GM23338 (cell line): ENCODE results near the gene MECP2. TPM values are rescaled to one million over a fixed set of nuclear protein-coding genes. Genes with fewer than 3 reads are reported as not detected.

Source experiments
- ATAC-seq: fragments of 200-7000 bp; cut with Tn5 transposase; 3 replicates; pipeline ENCODE4 v1.9.1; 2020
- DNase-seq: peaks from one replicate; pipeline ENCODE4 v3.0.0-alpha.2; 2015; ENCODE audit warnings: low spot score
- H2AFZ ChIP-seq: fragments of 200-600 bp; sonication (generic); 2 replicates; pipeline ENCODE4 v1.8.0; 2016; ENCODE audit warnings: antibody characterized with exemption, mild to moderate bottlenecking, moderate library complexity
- H3F3A ChIP-seq: fragments of 200-600 bp; sonication (generic); replicated peaks from 2 replicates; pipeline ENCODE4 v1.8.0; 2017; ENCODE audit warnings: antibody characterized with exemption, mixed run types, low read depth
- H3K27ac ChIP-seq: fragments of 200-600 bp; sonication (generic); 2 replicates; pipeline ENCODE4 v1.6.1; 2016; ENCODE audit warnings: low read depth
- H3K27me3 ChIP-seq: fragments of 200-600 bp; sonication (generic); 2 replicates; pipeline ENCODE4 v1.8.0; 2016; ENCODE audit warnings: mild to moderate bottlenecking, mixed run types, moderate library complexity; ENCODE audit not compliant: insufficient read depth
- H3K36me3 ChIP-seq: fragments of 200-600 bp; sonication (generic); 2 replicates; pipeline ENCODE4 v1.8.0; 2016; ENCODE audit warnings: mild to moderate bottlenecking; ENCODE audit not compliant: insufficient read depth
- H3K4me1 ChIP-seq: fragments of 200-600 bp; sonication (generic); 2 replicates; pipeline ENCODE4 v1.8.0; 2016; ENCODE audit warnings: mild to moderate bottlenecking, moderate library complexity; ENCODE audit not compliant: insufficient read depth
- H3K4me2 ChIP-seq: fragments of 200-600 bp; sonication (generic); 2 replicates; pipeline ENCODE4 v1.7.1; 2017; ENCODE audit warnings: mixed run types
- H3K4me3 ChIP-seq: fragments of 200-600 bp; sonication (generic); 2 replicates; pipeline ENCODE4 v1.6.1; 2016; ENCODE audit warnings: mixed run types
- H3K79me2 ChIP-seq: fragments of 200-600 bp; sonication (generic); replicated peaks from 2 replicates; pipeline ENCODE4 v1.8.0; 2017; ENCODE audit warnings: mild to moderate bottlenecking; ENCODE audit not compliant: insufficient read depth
- H3K9me2 ChIP-seq: fragments of 200-600 bp; sonication (generic); 2 replicates; pipeline ENCODE4 v1.8.0; 2017; ENCODE audit not compliant: insufficient read depth
- H4K20me1 ChIP-seq: fragments of 200-600 bp; sonication (generic); replicated peaks from 2 replicates; pipeline ENCODE4 v1.8.0; 2017; ENCODE audit warnings: mild to moderate bottlenecking; ENCODE audit not compliant: insufficient read depth
- H3K27ac Mint-ChIP-seq: 2 replicates; pipeline ENCODE4 v1.8.0; 2020; ENCODE audit warnings: inconsistent platforms, mild to moderate bottlenecking, moderate library complexity, mixed read lengths
- H3K27me3 Mint-ChIP-seq: 3 replicates; pipeline ENCODE4 v1.8.0; 2022; ENCODE audit warnings: low read depth, mild to moderate bottlenecking, moderate library complexity, mixed read lengths, inconsistent platforms; ENCODE audit not compliant: insufficient read depth, poor library complexity
- H3K36me3 Mint-ChIP-seq: 3 replicates; pipeline ENCODE4 v1.8.0; 2021; ENCODE audit warnings: low read depth, mild to moderate bottlenecking, inconsistent platforms, moderate library complexity, mixed read lengths
- H3K4me1 Mint-ChIP-seq: 3 replicates; pipeline ENCODE4 v1.8.0; 2020; ENCODE audit warnings: mild to moderate bottlenecking, inconsistent platforms, mixed read lengths
- H3K4me3 Mint-ChIP-seq: 3 replicates; pipeline ENCODE4 v1.8.0; 2021; ENCODE audit warnings: moderate library complexity, mild to moderate bottlenecking, inconsistent platforms, mixed read lengths
- H3K9me3 Mint-ChIP-seq: 3 replicates; pipeline ENCODE4 v1.8.0; 2020; ENCODE audit warnings: moderate library complexity, mild to moderate bottlenecking, inconsistent platforms, mixed read lengths
- CREB1 ChIP-seq: fragments of 250-450 bp; sonication (Bioruptor Pico); IDR thresholded peaks from 2 replicates; pipeline ENCODE4 v1.5.0; 2020; ENCODE audit warnings: low read depth, mild to moderate bottlenecking, moderate library complexity
- EZH2 ChIP-seq: fragments of 200-600 bp; sonication (generic); IDR thresholded peaks from one replicate; pipeline ENCODE4 v1.8.0; 2017; ENCODE audit warnings: antibody characterized with exemption, mild to moderate bottlenecking, low read depth; ENCODE audit not compliant: unreplicated experiment
- NANOG ChIP-seq: IDR thresholded peaks from 2 replicates; pipeline ENCODE4 v1.6.1; 2016; ENCODE audit warnings: antibody characterized with exemption, borderline replicate concordance
- POLR2AphosphoS5 ChIP-seq: IDR thresholded peaks from 2 replicates; pipeline ENCODE4 v1.6.1; 2016; ENCODE audit warnings: antibody characterized with exemption, low read depth
- STAT1 ChIP-seq: IDR thresholded peaks from one replicate; pipeline ENCODE4 v1.6.1; 2016; ENCODE audit warnings: antibody characterized with exemption; ENCODE audit not compliant: unreplicated experiment
- ZNF331 ChIP-seq: fragments of 250-450 bp; sonication (Bioruptor Pico); IDR thresholded peaks from 2 replicates; pipeline ENCODE4 v1.5.0; 2020; ENCODE audit warnings: low read depth, mild to moderate bottlenecking, moderate library complexity
- polyA plus RNA-seq: library from polyadenylated mRNA; unstranded; fragments of >200 nt; fragmentation: Nextera tagmentation; extraction: Ambion mirVana; gene quantifications from 2 replicates; pipeline ENCODE4 v1.2.1, GENCODE V29; 2016
- total RNA-seq: library from RNA; depleted of rRNA; stranded (reverse); fragments of >200 nt; shearing (Covaris generic); gene quantifications from 2 replicates; pipeline ENCODE4 v1.2.3, GENCODE V29; 2014
- TF ChIP-seq, protein P1 (sequence below): fragments of 250-450 bp; sonication (Bioruptor Pico); IDR thresholded peaks from 2 replicates; pipeline ENCODE4 v1.5.0; 2020; ENCODE audit warnings: mild to moderate bottlenecking, moderate library complexity
- TF ChIP-seq, protein P2 (sequence below), 2 experiments: fragments of 200-600 bp in 1 of 2; sonication (generic) in 1 of 2; conservative IDR thresholded peaks; 2 replicates each; pipeline versions ENCODE4 v1.5.1 to v1.6.1; 2016 to 2017; ENCODE audit warnings: antibody characterized with exemption in 2 of 2, low read depth in 2 of 2, mild to moderate bottlenecking in 2 of 2, moderate library complexity in 1 of 2

MECP2 gene
- total and polyA plus RNA-seq, 2 experiments from 2014 or later = 27.7 to 32.7 TPM

DNA sequence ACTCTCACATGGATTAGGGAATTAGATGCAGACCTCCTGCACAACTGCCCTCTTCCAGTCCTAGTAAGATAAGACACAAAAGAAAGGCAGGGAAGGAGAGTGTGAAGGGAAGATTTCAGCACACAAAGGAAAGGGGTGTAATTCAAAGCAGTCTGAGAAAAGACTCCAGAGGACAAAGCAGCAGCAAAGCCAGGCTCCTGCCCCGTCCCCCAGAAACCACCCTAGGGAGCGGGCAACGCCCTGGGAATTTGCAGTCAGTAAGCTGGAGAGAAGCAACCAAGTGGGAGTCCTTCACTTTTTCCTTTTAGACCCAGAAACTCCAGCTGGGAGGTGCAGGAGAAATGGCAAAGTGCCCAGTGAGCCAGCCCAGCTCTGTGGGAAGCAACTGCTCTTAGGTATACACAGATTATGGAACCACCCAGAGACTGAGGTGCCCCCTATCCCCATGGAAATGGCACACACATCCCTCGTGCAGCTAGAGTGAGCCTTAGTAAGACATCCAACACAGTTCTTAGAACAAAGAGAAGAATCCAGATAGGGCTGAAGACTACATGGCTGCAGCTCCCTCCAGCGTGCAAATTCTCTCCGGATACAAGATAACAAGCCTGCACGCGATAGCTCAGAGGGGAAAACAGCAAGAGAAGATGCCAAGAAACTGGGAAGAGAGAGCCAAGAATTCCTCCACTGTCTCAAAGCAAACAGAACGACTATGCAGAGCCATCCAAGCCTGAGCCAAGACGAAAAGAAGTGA is 51.3 kb downstream of the MECP2 start (continued):
- TF ChIP-seq, protein P1, sequence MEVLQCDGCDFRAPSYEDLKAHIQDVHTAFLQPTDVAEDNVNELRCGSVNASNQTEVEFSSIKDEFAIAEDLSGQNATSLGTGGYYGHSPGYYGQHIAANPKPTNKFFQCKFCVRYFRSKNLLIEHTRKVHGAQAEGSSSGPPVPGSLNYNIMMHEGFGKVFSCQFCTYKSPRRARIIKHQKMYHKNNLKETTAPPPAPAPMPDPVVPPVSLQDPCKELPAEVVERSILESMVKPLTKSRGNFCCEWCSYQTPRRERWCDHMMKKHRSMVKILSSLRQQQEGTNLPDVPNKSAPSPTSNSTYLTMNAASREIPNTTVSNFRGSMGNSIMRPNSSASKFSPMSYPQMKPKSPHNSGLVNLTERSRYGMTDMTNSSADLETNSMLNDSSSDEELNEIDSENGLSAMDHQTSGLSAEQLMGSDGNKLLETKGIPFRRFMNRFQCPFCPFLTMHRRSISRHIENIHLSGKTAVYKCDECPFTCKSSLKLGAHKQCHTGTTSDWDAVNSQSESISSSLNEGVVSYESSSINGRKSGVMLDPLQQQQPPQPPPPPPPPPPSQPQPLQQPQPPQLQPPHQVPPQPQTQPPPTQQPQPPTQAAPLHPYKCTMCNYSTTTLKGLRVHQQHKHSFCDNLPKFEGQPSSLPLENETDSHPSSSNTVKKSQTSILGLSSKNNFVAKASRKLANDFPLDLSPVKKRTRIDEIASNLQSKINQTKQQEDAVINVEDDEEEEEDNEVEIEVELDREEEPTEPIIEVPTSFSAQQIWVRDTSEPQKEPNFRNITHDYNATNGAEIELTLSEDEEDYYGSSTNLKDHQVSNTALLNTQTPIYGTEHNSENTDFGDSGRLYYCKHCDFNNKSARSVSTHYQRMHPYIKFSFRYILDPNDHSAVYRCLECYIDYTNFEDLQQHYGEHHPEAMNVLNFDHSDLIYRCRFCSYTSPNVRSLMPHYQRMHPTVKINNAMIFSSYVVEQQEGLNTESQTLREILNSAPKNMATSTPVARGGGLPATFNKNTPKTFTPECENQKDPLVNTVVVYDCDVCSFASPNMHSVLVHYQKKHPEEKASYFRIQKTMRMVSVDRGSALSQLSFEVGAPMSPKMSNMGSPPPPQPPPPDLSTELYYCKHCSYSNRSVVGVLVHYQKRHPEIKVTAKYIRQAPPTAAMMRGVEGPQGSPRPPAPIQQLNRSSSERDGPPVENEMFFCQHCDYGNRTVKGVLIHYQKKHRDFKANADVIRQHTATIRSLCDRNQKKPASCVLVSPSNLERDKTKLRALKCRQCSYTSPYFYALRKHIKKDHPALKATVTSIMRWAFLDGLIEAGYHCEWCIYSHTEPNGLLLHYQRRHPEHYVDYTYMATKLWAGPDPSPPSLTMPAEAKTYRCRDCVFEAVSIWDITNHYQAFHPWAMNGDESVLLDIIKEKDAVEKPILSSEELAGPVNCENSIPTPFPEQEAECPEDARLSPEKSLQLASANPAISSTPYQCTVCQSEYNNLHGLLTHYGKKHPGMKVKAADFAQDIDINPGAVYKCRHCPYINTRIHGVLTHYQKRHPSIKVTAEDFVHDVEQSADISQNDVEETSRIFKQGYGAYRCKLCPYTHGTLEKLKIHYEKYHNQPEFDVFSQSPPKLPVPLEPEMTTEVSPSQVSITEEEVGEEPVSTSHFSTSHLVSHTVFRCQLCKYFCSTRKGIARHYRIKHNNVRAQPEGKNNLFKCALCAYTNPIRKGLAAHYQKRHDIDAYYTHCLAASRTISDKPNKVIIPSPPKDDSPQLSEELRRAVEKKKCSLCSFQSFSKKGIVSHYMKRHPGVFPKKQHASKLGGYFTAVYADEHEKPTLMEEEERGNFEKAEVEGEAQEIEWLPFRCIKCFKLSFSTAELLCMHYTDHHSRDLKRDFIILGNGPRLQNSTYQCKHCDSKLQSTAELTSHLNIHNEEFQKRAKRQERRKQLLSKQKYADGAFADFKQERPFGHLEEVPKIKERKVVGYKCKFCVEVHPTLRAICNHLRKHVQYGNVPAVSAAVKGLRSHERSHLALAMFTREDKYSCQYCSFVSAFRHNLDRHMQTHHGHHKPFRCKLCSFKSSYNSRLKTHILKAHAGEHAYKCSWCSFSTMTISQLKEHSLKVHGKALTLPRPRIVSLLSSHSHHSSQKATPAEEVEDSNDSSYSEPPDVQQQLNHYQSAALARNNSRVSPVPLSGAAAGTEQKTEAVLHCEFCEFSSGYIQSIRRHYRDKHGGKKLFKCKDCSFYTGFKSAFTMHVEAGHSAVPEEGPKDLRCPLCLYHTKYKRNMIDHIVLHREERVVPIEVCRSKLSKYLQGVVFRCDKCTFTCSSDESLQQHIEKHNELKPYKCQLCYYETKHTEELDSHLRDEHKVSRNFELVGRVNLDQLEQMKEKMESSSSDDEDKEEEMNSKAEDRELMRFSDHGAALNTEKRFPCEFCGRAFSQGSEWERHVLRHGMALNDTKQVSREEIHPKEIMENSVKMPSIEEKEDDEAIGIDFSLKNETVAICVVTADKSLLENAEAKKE (CRISPR knock-in tag) = no peak
- TF ChIP-seq CREB1 (CRISPR knock-in tag) (no peak), NANOG (no peak), STAT1 (no peak)
- TF ChIP-seq, protein P2, sequence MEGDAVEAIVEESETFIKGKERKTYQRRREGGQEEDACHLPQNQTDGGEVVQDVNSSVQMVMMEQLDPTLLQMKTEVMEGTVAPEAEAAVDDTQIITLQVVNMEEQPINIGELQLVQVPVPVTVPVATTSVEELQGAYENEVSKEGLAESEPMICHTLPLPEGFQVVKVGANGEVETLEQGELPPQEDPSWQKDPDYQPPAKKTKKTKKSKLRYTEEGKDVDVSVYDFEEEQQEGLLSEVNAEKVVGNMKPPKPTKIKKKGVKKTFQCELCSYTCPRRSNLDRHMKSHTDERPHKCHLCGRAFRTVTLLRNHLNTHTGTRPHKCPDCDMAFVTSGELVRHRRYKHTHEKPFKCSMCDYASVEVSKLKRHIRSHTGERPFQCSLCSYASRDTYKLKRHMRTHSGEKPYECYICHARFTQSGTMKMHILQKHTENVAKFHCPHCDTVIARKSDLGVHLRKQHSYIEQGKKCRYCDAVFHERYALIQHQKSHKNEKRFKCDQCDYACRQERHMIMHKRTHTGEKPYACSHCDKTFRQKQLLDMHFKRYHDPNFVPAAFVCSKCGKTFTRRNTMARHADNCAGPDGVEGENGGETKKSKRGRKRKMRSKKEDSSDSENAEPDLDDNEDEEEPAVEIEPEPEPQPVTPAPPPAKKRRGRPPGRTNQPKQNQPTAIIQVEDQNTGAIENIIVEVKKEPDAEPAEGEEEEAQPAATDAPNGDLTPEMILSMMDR (conservative IDR thresholded peaks at IDR 0.05; ENCODE audit: low read depth in 2 of 2) = no peak

DNA sequence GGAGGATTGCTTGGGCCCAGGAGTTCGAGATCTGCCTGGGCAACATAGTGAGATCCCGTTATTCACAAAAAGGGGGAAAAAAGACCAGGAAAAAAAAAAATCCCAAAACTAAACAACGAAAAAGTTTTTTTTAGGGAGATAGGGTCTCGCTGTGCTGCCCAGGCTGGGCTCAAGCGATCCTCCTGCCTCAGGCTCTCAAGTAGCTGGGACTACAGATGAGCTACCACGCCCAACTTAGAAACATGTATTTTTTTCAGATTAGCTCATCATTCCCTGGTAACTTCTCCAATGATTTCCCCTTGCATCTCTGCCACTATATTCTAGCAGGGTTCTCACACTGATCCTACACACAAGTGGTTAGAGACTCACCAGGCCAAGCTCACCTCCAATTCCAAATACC is 53.4 kb downstream of the MECP2 start:
- H2AFZ ChIP-seq = no peak overlapping the region
- ATAC-seq (no peak), DNase-seq (no peak)
- Mint-ChIP-seq H3K4me3 (no peak overlapping the region), H3K9me3 (no peaks in the 10 kb centered on the region), H3K36me3 (peaks cover 21% of the 10 kb centered on the region), H3K27me3 (peaks cover 2% of the 10 kb centered on the region), H3K4me1 (peaks cover 38% of the 10 kb centered on the region), H3K27ac (no peak overlapping the region)
- H3K27me3 ChIP-seq = no peaks in the 10 kb centered on the region
- peaks cover 46% of the 10 kb centered on the region for H3K79me2 ChIP-seq
- H3K4me1 ChIP-seq = peaks cover 19% of the 10 kb centered on the region; the same call in 1 of the 2 replicates
- no peak overlapping the region for H3K27ac ChIP-seq
- H3K9me2 ChIP-seq = no peaks in the 10 kb centered on the region
- H4K20me1 ChIP-seq = no peaks in the 10 kb centered on the region
- no peak overlapping the region for H3K4me2 ChIP-seq
- H3K36me3 ChIP-seq = no peaks in the 10 kb centered on the region
- H3K4me3 ChIP-seq = no peak overlapping the region
- no peaks in the 10 kb centered on the region for H3F3A ChIP-seq
- TF ChIP-seq NANOG (no peak), POLR2AphosphoS5 (no peak), EZH2 (no peak), ZNF331 (CRISPR knock-in tag) (no peak)
